GM21825 (cell line): ENCODE results near the gene ACP5.
A peak's percentile ranks its signal among the peaks of the same experiment; 100 is the strongest.
"Not testable (repeated sequence)": the region's sequence is repeated elsewhere in the genome, so short reads cannot be mapped to it uniquely, and the experiment has no call there.

Experiments used
- ATAC-seq: cut with Tn5 transposase; IDR thresholded peaks from one replicate; pipeline ENCODE4 v1.9.1; 2021; ENCODE audit warnings: mild to moderate bottlenecking, moderate library complexity; ENCODE audit not compliant: unreplicated experiment

Gene ACP5

DNA sequence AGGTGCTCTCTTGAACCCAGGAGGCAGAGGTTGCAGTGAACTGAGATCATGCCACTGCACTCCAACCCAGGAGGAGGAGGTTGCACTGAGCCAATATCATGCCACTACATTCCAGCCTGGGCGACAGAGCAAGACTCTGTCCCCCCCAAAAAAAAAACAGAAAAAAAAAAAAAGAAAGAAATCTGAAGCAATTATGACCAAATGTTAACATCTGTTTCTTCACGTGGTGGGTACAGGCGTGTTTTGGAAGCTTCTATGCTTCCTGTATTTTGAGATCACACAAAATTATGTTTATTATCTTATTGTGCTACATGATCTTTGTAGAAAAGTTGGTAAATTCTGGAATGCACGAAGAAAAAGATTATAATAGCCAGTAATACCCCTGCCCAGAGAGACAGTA is 2.7 kb upstream of the ACP5 start:
- no peak for ATAC-seq

DNA sequence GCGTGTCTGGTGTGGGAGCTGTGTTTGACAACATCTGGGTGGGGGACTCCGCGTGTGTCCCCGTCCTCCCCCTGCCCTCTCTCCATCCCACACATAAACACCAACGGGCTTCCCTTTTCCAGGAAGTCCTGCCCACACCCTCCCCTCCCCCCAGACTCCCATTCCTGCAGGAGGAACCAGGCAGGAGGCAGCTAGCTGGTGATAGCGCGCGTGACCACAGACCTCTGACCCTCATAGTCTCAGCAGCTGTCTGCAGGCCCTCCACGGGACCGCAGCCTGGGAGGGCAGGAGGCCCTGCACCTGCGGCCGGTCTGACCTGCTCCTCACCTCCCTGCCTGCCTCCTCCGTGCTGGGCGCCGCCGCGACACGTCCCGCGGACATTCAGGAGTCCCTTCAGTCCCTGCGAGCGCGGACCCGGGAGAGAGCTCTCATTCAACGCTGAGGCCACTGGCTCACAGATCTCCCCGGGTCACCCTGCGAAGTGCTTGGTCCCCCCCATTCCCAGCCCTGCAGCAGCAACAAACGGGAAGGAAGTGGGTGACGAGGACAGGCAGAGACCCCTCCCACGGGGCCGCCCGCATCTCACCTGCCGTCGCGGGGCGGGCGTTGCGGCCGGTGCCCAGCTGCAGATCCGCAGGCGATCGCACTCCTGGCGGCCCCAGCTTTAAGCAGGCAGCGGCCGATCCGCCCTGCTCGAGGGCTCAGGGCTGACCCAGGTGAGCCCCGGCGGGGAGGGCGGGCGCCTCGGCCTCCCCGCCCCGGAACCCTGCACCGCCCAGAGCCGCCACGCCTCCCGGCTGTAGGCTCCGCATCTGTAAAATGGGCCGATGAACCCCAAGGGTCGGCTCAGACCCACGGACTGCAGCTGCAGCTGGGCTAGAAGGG is 1.1 kb upstream of the ACP5 start:
- no peak for ATAC-seq

DNA sequence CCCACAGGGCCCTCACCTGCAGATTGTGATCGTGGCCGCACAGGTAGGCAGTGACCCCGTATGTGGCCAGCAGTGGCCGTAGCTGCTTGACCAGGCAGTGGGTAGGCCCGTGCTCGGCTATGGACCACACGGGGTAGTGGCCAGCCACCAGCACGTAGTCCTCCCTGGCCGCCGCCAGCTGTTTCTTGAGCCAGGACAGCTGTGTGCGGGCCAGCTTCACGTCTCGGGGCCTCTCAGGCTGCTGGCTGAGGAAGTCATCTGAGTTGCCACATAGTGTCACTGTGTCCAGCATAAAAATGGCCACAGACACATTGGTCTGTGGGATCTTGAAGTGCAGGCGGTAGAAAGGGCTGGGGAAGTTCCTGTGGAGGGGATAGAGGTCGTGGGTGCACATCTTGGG is 1.2 kb downstream of the ACP5 start:
- no peak for ATAC-seq

DNA sequence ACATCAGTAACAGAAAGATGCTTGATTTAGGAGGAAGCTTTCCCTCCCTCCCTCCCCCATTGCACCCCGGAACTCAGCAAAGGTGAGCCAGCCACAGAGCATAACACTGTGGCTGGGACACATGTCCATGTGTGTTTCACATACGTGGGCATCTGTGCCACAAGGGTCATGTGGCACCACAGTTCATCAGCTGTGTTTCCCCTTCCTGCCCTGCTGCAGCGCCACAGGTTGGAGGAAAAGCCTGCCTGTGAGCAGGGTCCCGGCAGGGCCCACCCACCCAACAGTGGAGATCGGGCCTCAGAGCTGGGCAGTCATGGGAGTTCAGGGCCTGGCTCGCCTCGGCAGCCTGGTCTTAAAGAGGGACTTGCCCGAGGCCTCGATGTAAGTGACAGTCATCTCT is 2.8 kb downstream of the ACP5 start:
- ATAC-seq = no peak

GRCh38 chr19:11573763-11574162 is 3.7 kb downstream of the ACP5 start:
- ATAC-seq = not testable (repeated sequence)

GRCh38 chr19:11573354-11573753 is 4.1 kb downstream of the ACP5 start:
- ATAC-seq = not testable (repeated sequence)

DNA sequence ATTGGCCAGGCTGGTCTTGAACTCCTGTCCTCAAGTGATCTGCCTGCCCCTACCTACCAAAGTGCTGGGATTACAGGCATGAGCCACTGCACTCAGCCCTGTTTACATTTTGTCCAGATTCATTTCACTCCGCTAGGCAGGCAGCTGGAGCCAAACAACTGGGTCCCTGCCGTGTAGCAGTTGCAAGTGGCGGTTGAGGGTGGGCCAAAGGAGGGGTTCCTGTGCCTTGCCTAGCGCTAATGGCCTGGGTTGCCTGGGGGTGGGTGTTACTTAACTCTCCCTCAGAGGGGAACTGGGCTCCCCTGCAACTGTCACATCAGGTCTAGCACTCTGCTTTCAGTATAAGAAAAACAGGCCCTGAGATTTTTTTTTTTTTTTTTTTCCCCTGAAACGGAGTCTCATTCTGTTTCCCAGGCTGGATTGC is 7.4 kb downstream of the ACP5 start:
- ATAC-seq = no peak

GRCh38 chr19:11566164-11566563 is 11.3 kb downstream of the ACP5 start:
- no peak for ATAC-seq

DNA sequence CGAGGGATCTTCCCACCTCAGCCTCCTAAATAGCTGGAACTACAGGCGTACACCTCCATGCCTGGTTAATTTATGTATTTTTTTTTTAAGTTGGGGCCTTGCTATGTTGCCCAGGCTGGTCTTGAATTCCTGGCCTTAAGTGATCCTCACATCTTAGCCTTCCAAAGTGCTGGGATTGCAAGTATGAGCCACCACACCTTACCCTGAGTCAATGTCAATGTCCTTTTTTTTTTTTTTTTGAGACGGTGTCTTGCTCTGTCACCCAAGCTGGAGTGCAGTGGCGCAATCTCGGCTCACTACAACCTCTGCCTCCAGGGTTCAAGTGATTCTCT is 11.8 kb downstream of the ACP5 start:
- ATAC-seq = not testable (repeated sequence)

DNA sequence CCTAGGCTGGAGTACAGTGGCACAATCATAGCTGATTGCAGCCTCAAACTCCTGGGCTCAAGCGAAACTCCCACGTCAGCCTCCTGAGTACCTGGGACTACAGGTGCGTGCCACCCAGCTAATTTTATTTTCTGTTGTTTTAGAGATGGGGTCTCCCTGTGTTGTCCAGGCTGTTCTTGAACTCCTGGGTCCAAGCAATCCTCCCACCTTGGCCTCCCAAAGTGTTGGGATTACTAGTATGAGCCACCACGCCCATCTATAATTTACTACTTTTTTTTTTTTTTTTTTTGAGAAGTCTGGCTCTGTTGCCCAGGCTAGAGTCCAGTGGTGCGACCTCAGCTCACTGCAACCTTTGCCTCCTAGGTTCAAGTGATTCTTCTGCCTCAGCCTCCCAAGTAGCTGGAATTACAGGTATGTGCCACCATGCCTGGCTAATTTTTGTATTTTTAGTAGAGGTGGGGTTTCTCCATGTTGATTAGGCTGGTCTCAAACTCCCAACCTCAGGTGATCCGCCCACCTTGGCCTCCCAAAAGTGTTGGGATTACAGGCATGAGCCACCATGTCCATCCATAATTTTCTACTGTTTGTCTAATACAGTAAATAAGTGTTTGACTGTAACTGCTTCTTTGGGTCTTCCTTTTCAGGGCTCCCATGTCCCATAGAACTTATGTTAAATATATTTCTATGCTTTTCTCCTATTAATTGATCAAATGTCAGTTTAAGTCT is 13.2 kb downstream of the ACP5 start:
- ATAC-seq = not testable (repeated sequence)

- no peak for ATAC-seq
Measured at GRCh38 chr19:11563532-11563931, 13.9 kb downstream of the ACP5 start.

DNA sequence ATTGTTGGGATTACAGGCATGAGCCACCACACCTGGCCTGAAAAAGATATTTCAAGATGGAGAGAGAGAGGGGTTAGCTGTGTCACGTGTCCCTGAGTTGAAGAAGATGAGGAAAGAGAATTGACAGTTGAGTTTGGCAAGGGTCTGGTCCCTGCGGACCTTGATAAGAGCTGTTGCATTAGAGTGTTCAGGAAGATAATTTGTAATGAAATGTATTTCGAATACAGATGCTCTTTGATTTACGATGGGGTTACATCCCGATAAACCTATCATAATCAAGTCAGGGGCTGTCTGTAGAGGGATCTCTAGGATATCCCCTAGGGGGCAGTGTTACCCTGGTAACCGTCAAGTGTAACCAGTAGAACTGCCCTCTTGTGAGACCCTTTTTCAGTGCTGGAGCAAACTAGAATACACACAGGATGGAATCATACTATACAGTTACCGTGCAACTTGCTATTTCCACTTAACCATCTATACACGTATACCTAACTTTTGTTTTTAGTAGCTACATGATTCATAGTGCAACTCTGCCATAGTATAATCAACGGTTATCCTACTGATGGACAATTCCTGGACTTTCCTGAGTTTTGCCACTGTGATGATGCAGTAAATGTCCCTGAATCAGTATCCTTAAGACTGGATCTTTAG is 16.9 kb downstream of the ACP5 start:
- peak; percentile 37 for ATAC-seq

- peak; percentile 66 for ATAC-seq
Measured at GRCh38 chr19:11558881-11559828, 18.3 kb downstream of the ACP5 start, which contains the start of gene ELOF1. TSS of gene ELOF1 (minus strand) at chr19:11559230. CDS start at chr19:11554347, 4,883 bp downstream.

- no peak for ATAC-seq
Measured at GRCh38 chr19:11556634-11557420, 20.6 kb downstream of the ACP5 start.

- no peak for ATAC-seq
Measured at GRCh38 chr19:11555246-11555645, 22.2 kb downstream of the ACP5 start.

DNA sequence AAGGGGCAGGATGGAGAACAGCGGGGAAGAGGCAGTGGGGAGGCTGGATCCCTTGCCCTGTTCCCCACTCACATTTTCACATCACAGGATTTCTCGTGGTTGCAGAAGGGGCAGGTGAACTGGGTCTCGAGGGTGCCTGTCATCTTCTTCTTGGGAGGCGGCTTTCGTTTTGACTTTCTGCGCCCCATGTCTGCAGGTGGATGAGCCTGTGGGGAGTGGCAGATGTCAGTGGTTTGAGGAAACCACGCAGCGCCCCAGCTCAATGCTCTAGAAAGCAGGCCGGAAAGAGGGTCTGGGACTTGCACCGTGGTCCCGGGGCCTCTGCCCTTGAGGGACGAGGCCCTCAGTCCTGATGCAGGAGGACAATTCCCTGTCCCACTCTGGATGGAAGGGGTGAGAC is 23.3 kb downstream of the ACP5 start:
- ATAC-seq = no peak

GRCh38 chr19:11552666-11553372 is 24.6 kb downstream of the ACP5 start:
- no peak for ATAC-seq

DNA sequence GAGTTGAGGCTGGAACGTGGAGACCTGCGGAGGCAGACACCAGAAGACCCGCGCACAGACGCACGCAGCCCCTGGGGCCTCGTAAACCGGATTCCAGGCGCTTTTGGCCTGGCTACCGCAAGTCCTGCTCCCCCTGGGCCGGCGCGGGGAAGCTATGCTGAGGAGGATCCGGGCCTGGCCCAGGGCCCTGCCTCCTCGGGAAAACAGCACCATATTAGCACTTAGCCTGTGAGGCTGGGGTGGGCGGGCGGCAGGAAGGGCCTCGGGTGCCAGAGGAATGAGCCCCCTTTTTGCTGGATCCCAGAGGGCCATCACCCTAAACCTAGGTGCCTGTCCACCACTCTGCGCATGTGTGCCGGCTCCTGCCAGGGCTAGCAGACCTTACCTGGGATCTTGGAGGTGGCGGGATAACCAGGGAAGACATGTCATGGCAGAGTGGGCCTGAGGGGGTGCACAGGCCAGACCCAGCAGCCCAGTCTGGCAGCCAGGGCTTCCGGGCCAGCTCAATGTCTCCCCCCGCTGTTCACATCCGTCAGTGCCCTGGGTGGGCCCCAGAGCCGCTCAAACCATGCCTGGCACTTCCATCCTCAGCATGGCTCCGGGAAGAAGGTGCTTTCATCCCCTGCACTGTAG is 25.7 kb downstream of the ACP5 start:
- no peak for ATAC-seq

GRCh38 chr19:11550265-11550664 is 27.2 kb downstream of the ACP5 start:
- no peak for ATAC-seq
